ENCODE data around the gene SLCO4A1. TPM values are rescaled to one million over a fixed set of nuclear protein-coding genes. Genes with fewer than 3 reads are reported as not detected.
A peak's percentile ranks its signal among the peaks of the same experiment; 100 is the strongest.

The SLCO4A1 gene
- total and polyA plus RNA-seq, 2 donors (not counting 1 experiment from before 2014, with no cell fraction given): 0.50 TPM; not detected in 1

GRCh38 chr20:62717933-62718332 lies 75.6 kb downstream of the SLCO4A1 start:
- TF ChIP-seq CTCF (conservative IDR thresholded peaks at IDR 0.05 in 1 of 2, IDR thresholded peaks at IDR 0.05 in 1 of 2; ENCODE audit: low read depth in 1 of 2, low read length in 2 of 2): no peak
- TF ChIP-seq EZH2 (IDR thresholded peaks at IDR 0.05; ENCODE audit: low read length, missing control alignments): no peak
- H2AFZ ChIP-seq (ENCODE audit: low read length): no peak overlapping the region
- H3K27me3 ChIP-seq (ENCODE audit: control insufficient read depth, insufficient read depth, low read length): peaks cover 10% of the 10 kb centered on the region

GRCh38 chr20:62718546-62718945 lies 76.2 kb downstream of the SLCO4A1 start:
- TF ChIP-seq CTCF (conservative IDR thresholded peaks at IDR 0.05 in 1 of 2, IDR thresholded peaks at IDR 0.05 in 1 of 2; ENCODE audit: low read depth in 1 of 2, low read length in 2 of 2) (no peak), EZH2 (IDR thresholded peaks at IDR 0.05; ENCODE audit: low read length, missing control alignments) (no peak)
- no peaks in the 10 kb centered on the region for H3K4me1 ChIP-seq (ENCODE audit: control insufficient read depth, extremely low read depth, insufficient read depth, low read length)
- peaks cover 8% of the 10 kb centered on the region for H3K27me3 ChIP-seq (ENCODE audit: control insufficient read depth, insufficient read depth, low read length)
- no peak overlapping the region for H3K4me3 ChIP-seq (replicated peaks in 1 of 4; ENCODE audit: control extremely low read depth in 1 of 4, insufficient read depth in 1 of 4, low read depth in 3 of 4, low read length in 4 of 4)
- no peaks in the 10 kb centered on the region for H3K36me3 ChIP-seq (ENCODE audit: control insufficient read depth, insufficient read depth, low read length)
- peak overlapping the region; percentile 32 for H3K4me2 ChIP-seq (ENCODE audit: extremely low read depth, insufficient read depth, low read length)
- H4K20me1 ChIP-seq (ENCODE audit: control insufficient read depth, extremely low read depth, insufficient read depth, low read length): no peaks in the 10 kb centered on the region
- H3K27ac ChIP-seq (ENCODE audit: insufficient read depth, low read length): peak overlapping the region; percentile 24
- H3K9me3 ChIP-seq (ENCODE audit: control insufficient read depth, insufficient read depth, low read depth, low read length): no peaks in the 10 kb centered on the region
- no peak overlapping the region for H3K9ac ChIP-seq (ENCODE audit: insufficient read depth, low read length)
- H2AFZ ChIP-seq (ENCODE audit: low read length): no peak overlapping the region
- H3K79me2 ChIP-seq (ENCODE audit: control insufficient read depth, insufficient read depth, low read length): peaks cover 14% of the 10 kb centered on the region
- DNase-seq (ENCODE audit: low read depth in 2 of 2): no peak

More at GRCh38 chr20:62717933-62718332, 75.6 kb downstream of the SLCO4A1 start:
- no peak overlapping the region for H3K27ac ChIP-seq (ENCODE audit: insufficient read depth, low read length)
- peaks cover 14% of the 10 kb centered on the region for H3K79me2 ChIP-seq (ENCODE audit: control insufficient read depth, insufficient read depth, low read length)
- no peak for DNase-seq (ENCODE audit: low read depth in 2 of 2)
- peak overlapping the region; percentile 32 for H3K4me2 ChIP-seq (ENCODE audit: extremely low read depth, insufficient read depth, low read length)
- H4K20me1 ChIP-seq (ENCODE audit: control insufficient read depth, extremely low read depth, insufficient read depth, low read length): no peaks in the 10 kb centered on the region
- H3K9ac ChIP-seq (ENCODE audit: insufficient read depth, low read length): no peak overlapping the region
- H3K36me3 ChIP-seq (ENCODE audit: control insufficient read depth, insufficient read depth, low read length): no peaks in the 10 kb centered on the region
- no peaks in the 10 kb centered on the region for H3K4me1 ChIP-seq (ENCODE audit: control insufficient read depth, extremely low read depth, insufficient read depth, low read length)
- H3K4me3 ChIP-seq (replicated peaks in 1 of 4; ENCODE audit: control extremely low read depth in 1 of 4, insufficient read depth in 1 of 4, low read depth in 3 of 4, low read length in 4 of 4): no peak overlapping the region
- H3K9me3 ChIP-seq (ENCODE audit: control insufficient read depth, insufficient read depth, low read depth, low read length): no peaks in the 10 kb centered on the region

- no peak overlapping the region for H3K4me2 ChIP-seq (ENCODE audit: extremely low read depth, insufficient read depth, low read length)
- no peaks in the 10 kb centered on the region for H3K9me3 ChIP-seq (ENCODE audit: control insufficient read depth, insufficient read depth, low read depth, low read length)
- no peaks in the 10 kb centered on the region for H4K20me1 ChIP-seq (ENCODE audit: control insufficient read depth, extremely low read depth, insufficient read depth, low read length)
- peak in 1 of 2 donors; percentile 58 for DNase-seq (ENCODE audit: low read depth in 2 of 2)
- H3K9ac ChIP-seq (ENCODE audit: insufficient read depth, low read length): no peak overlapping the region
- no peak overlapping the region for H2AFZ ChIP-seq (ENCODE audit: low read length)
- no peak overlapping the region for H3K27ac ChIP-seq (ENCODE audit: insufficient read depth, low read length)
- peaks cover 12% of the 10 kb centered on the region for H3K79me2 ChIP-seq (ENCODE audit: control insufficient read depth, insufficient read depth, low read length)
- no peaks in the 10 kb centered on the region for H3K36me3 ChIP-seq (ENCODE audit: control insufficient read depth, insufficient read depth, low read length)
- H3K27me3 ChIP-seq (ENCODE audit: control insufficient read depth, insufficient read depth, low read length): peaks cover 11% of the 10 kb centered on the region
- TF ChIP-seq CTCF (conservative IDR thresholded peaks at IDR 0.05 in 1 of 2, IDR thresholded peaks at IDR 0.05 in 1 of 2; ENCODE audit: low read depth in 1 of 2, low read length in 2 of 2) (no peak), EZH2 (IDR thresholded peaks at IDR 0.05; ENCODE audit: low read length, missing control alignments) (no peak)
- H3K4me1 ChIP-seq (ENCODE audit: control insufficient read depth, extremely low read depth, insufficient read depth, low read length): no peaks in the 10 kb centered on the region
- no peak overlapping the region for H3K4me3 ChIP-seq (replicated peaks in 1 of 4; ENCODE audit: control extremely low read depth in 1 of 4, insufficient read depth in 1 of 4, low read depth in 3 of 4, low read length in 4 of 4)
These were observed 77.1 kb downstream of the SLCO4A1 start for GRCh38 chr20:62719250-62719935.

Other genes with a start within 250 kb of the SLCO4A1 start
- gene CABLES2, start 235.2 kb upstream of the SLCO4A1 start, total RNA-seq: 0.51 and 0.66 TPM in 2 replicates
- 2.9 and 4.4 TPM in 2 replicates for gene CABLES2, start 235.2 kb upstream of the SLCO4A1 start, polyA plus RNA-seq
- not detected in 2 replicates for gene RBBP8NL, start 215.0 kb upstream of the SLCO4A1 start, total RNA-seq
- gene RBBP8NL, start 215.0 kb upstream of the SLCO4A1 start, polyA plus RNA-seq: not detected in 2 replicates
- gene GATA5, start 166.5 kb upstream of the SLCO4A1 start, total RNA-seq: 0.26 and 0.83 TPM in 2 replicates
- 0.02 and 0.08 TPM in 2 replicates for gene GATA5, start 166.5 kb upstream of the SLCO4A1 start, polyA plus RNA-seq
- gene NTSR1, start 66.3 kb downstream of the SLCO4A1 start, total RNA-seq: under 0.01 and 0.33 TPM in 2 replicates
- 0.05 and 8.1 TPM in 2 replicates for gene NTSR1, start 66.3 kb downstream of the SLCO4A1 start, polyA plus RNA-seq
- 18.5 and 20.3 TPM in 2 replicates for gene MRGBP, start 154.0 kb downstream of the SLCO4A1 start, total RNA-seq
- gene MRGBP, start 154.0 kb downstream of the SLCO4A1 start, polyA plus RNA-seq: 13.1 and 15.2 TPM in 2 replicates
- gene OGFR, start 162.3 kb downstream of the SLCO4A1 start, total RNA-seq: 30.8 and 34.0 TPM in 2 replicates
- 19.7 and 25.9 TPM in 2 replicates for gene OGFR, start 162.3 kb downstream of the SLCO4A1 start, polyA plus RNA-seq
- gene COL9A3, start 174.5 kb downstream of the SLCO4A1 start, total RNA-seq: 0.17 and 1.3 TPM in 2 replicates
- 0.17 and 0.59 TPM in 2 replicates for gene COL9A3, start 174.5 kb downstream of the SLCO4A1 start, polyA plus RNA-seq
- gene TCFL5, start 219.3 kb downstream of the SLCO4A1 start, total RNA-seq: 13.7 and 15.2 TPM in 2 replicates
- 9.8 and 11.1 TPM in 2 replicates for gene TCFL5, start 219.3 kb downstream of the SLCO4A1 start, polyA plus RNA-seq

All from fibroblast of lung (primary cell).